Neural progenitor cell (in vitro differentiated cells): ENCODE data around the gene SMG6. TPM values are rescaled to one million over a fixed set of nuclear protein-coding genes. Genes with fewer than 3 reads are reported as not detected.
A peak's percentile ranks its signal among the peaks of the same experiment; 100 is the strongest.

Source experiments
- DNase-seq: peaks from one replicate; pipeline ENCODE4 v3.0.0-alpha.2; 2016; ENCODE audit warnings: low spot score
- H2AFZ ChIP-seq: fragments of 200-600 bp; sonication (generic); replicated peaks from 2 replicates; pipeline ENCODE4 v1.6.1; 2016; ENCODE audit warnings: antibody characterized with exemption
- H3F3A ChIP-seq: fragments of 200-600 bp; sonication (generic); 2 replicates; pipeline ENCODE4 v1.6.1; 2016; ENCODE audit warnings: antibody characterized with exemption, low read depth
- H3K27ac ChIP-seq: fragments of 200-600 bp; sonication (generic); 2 replicates; pipeline ENCODE4 v1.5.1; 2016; ENCODE audit warnings: mild to moderate bottlenecking
- H3K27me3 ChIP-seq: fragments of 200-600 bp; sonication (generic); 2 replicates; pipeline ENCODE4 v1.6.1; 2016; ENCODE audit warnings: mild to moderate bottlenecking, moderate library complexity
- H3K36me3 ChIP-seq: fragments of 200-600 bp; sonication (generic); 2 replicates; pipeline ENCODE4 v1.5.1; 2016
- H3K4me1 ChIP-seq: fragments of 200-600 bp; sonication (generic); 2 replicates; pipeline ENCODE4 v1.6.1; 2016; ENCODE audit warnings: mixed run types
- H3K4me2 ChIP-seq: fragments of 200-600 bp; sonication (generic); 2 replicates; pipeline ENCODE4 v1.6.1; 2016
- H3K4me3 ChIP-seq: fragments of 200-600 bp; sonication (generic); 2 replicates; pipeline ENCODE4 v1.5.1; 2016
- H3K79me2 ChIP-seq: fragments of 200-600 bp; sonication (generic); 2 replicates; pipeline ENCODE4 v1.6.1; 2016; ENCODE audit warnings: low read depth
- H3K9ac ChIP-seq: fragments of 200-600 bp; sonication (generic); 2 replicates; pipeline ENCODE4 v1.6.1; 2016
- H3K9me3 ChIP-seq: fragments of 200-600 bp; sonication (generic); 2 replicates; pipeline ENCODE4 v1.5.1; 2016; ENCODE audit warnings: low read depth
- H4K20me1 ChIP-seq: fragments of 200-600 bp; sonication (generic); 2 replicates; pipeline ENCODE4 v1.6.1; 2016; ENCODE audit warnings: low read depth
- H3K27ac Mint-ChIP-seq: 3 replicates; pipeline ENCODE4 v1.8.0; 2021; ENCODE audit warnings: mixed read lengths
- H3K27me3 Mint-ChIP-seq: 2 replicates; pipeline ENCODE4 v1.8.0; 2022; ENCODE audit warnings: low read depth, mild to moderate bottlenecking, inconsistent platforms, moderate library complexity, mixed read lengths; ENCODE audit not compliant: insufficient read depth
- H3K36me3 Mint-ChIP-seq: 3 replicates; pipeline ENCODE4 v1.8.0; 2021; ENCODE audit warnings: mixed read lengths
- H3K4me1 Mint-ChIP-seq: 3 replicates; pipeline ENCODE4 v1.8.0; 2021; ENCODE audit warnings: mixed read lengths
- H3K4me3 Mint-ChIP-seq: 3 replicates; pipeline ENCODE4 v1.8.0; 2021; ENCODE audit warnings: mild to moderate bottlenecking, moderate library complexity, mixed read lengths
- H3K9me3 Mint-ChIP-seq: 3 replicates; pipeline ENCODE4 v1.8.0; 2020; ENCODE audit warnings: mixed read lengths
- CTCF ChIP-seq: fragments of 200-600 bp; sonication (generic); IDR thresholded peaks from 2 replicates; pipeline ENCODE4 v1.5.1; 2017; ENCODE audit warnings: antibody characterized with exemption, mild to moderate bottlenecking
- EZH2 ChIP-seq: fragments of 200-600 bp; sonication (generic); IDR thresholded peaks from 2 replicates; pipeline ENCODE4 v1.6.1; 2017; ENCODE audit warnings: antibody characterized with exemption, mild to moderate bottlenecking, moderate library complexity
- EZH2phosphoT487 ChIP-seq: fragments of 200-600 bp; sonication (generic); IDR thresholded peaks from 2 replicates; pipeline ENCODE4 v1.6.1; 2017; ENCODE audit warnings: antibody characterized with exemption
- total RNA-seq: library from RNA; depleted of rRNA; stranded (reverse); fragments of >200 nt; gene quantifications from 2 replicates; pipeline ENCODE4 v1.2.3, GENCODE V29; 2015; ENCODE audit warnings: low replicate concordance

Gene SMG6
- total RNA-seq, 1 donor from 2014 or later: 19.0 TPM

- Histone ChIP-seq H4K20me1 (peaks cover 32% of the 10 kb centered on the region), H3F3A (peaks cover 28% of the 10 kb centered on the region), H3K79me2 (peaks cover 17% of the 10 kb centered on the region), H3K4me2 (no peak overlapping the region), H3K4me1 (peaks cover 11% of the 10 kb centered on the region), H3K27me3 (peaks cover 62% of the 10 kb centered on the region), H3K4me3 (no peak overlapping the region), H3K27ac (no peak overlapping the region), H3K9me3 (no peaks in the 10 kb centered on the region), H3K36me3 (no peaks in the 10 kb centered on the region), H2AFZ (no peak overlapping the region), H3K9ac (no peak overlapping the region)
- DNase-seq: no peak
- Mint-ChIP-seq H3K4me3 (no peak overlapping the region), H3K4me1 (peaks cover 32% of the 10 kb centered on the region), H3K9me3 (no peaks in the 10 kb centered on the region), H3K27me3 (peaks cover 23% of the 10 kb centered on the region), H3K27ac (no peak overlapping the region), H3K36me3 (peaks cover 13% of the 10 kb centered on the region)
- TF ChIP-seq EZH2: no peak
- no peak for TF ChIP-seq EZH2phosphoT487
- TF ChIP-seq CTCF: no peak
These were observed 256.0 kb downstream of the SMG6 start for GRCh38 chr17:2047590-2047989.

- H4K20me1 ChIP-seq: peaks cover 10% of the 10 kb centered on the region
- H3K27me3 Mint-ChIP-seq: peaks cover 21% of the 10 kb centered on the region
- no peak overlapping the region for H3K9ac ChIP-seq
- H3K27ac Mint-ChIP-seq: no peak overlapping the region
- peaks cover 13% of the 10 kb centered on the region for H3K36me3 Mint-ChIP-seq
- peak overlapping the region; percentile 46 for H3K4me3 Mint-ChIP-seq
- no peaks in the 10 kb centered on the region for H3K36me3 ChIP-seq
- peaks cover 34% of the 10 kb centered on the region for H3K27me3 ChIP-seq
- H3K27ac ChIP-seq: no peak overlapping the region
- peaks cover 20% of the 10 kb centered on the region for H3K79me2 ChIP-seq
- no peak for DNase-seq
- no peaks in the 10 kb centered on the region for H3K9me3 Mint-ChIP-seq
- no peak overlapping the region for H2AFZ ChIP-seq
- no peak overlapping the region for H3K4me2 ChIP-seq
- peaks cover 11% of the 10 kb centered on the region for H3K4me1 ChIP-seq
- H3F3A ChIP-seq: peaks cover 18% of the 10 kb centered on the region
- TF ChIP-seq EZH2: no peak
- H3K4me3 ChIP-seq: no peak overlapping the region
- H3K9me3 ChIP-seq: no peaks in the 10 kb centered on the region
- H3K4me1 Mint-ChIP-seq: peaks cover 36% of the 10 kb centered on the region
These were observed 259.2 kb downstream of the SMG6 start for GRCh38 chr17:2044263-2044894.

- Histone ChIP-seq H3F3A (peaks cover 12% of the 10 kb centered on the region), H3K9me3 (no peaks in the 10 kb centered on the region), H4K20me1 (peaks cover 5% of the 10 kb centered on the region), H3K79me2 (peaks cover 20% of the 10 kb centered on the region), H3K4me1 (peaks cover 7% of the 10 kb centered on the region), H3K36me3 (no peaks in the 10 kb centered on the region), H2AFZ (no peak overlapping the region), H3K27ac (no peak overlapping the region), H3K4me2 (no peak overlapping the region), H3K27me3 (peaks cover 28% of the 10 kb centered on the region), H3K9ac (no peak overlapping the region), H3K4me3 (no peak overlapping the region)
- peak overlapping the region; percentile 88 for H3K4me3 Mint-ChIP-seq
- TF ChIP-seq CTCF (no peak), EZH2phosphoT487 (no peak), EZH2 (no peak)
- peaks cover 16% of the 10 kb centered on the region for H3K27me3 Mint-ChIP-seq
- H3K4me1 Mint-ChIP-seq: peaks cover 30% of the 10 kb centered on the region
- no peaks in the 10 kb centered on the region for H3K9me3 Mint-ChIP-seq
- DNase-seq: no peak
- no peak overlapping the region for H3K27ac Mint-ChIP-seq
- peaks cover 13% of the 10 kb centered on the region for H3K36me3 Mint-ChIP-seq
These were observed 259.8 kb downstream of the SMG6 start for GRCh38 chr17:2043785-2044184.

GRCh38 chr17:2042933-2043332 lies 260.7 kb downstream of the SMG6 start:
- Histone ChIP-seq H3K4me1 (peaks cover 7% of the 10 kb centered on the region), H3K9ac (no peak overlapping the region), H3K79me2 (peaks cover 20% of the 10 kb centered on the region), H3F3A (peaks cover 12% of the 10 kb centered on the region), H3K4me2 (peak overlapping the region; percentile 89), H3K27me3 (peaks cover 20% of the 10 kb centered on the region), H3K4me3 (peak overlapping the region; percentile 78), H3K9me3 (no peaks in the 10 kb centered on the region), H2AFZ (no peak overlapping the region), H4K20me1 (peaks cover 5% of the 10 kb centered on the region), H3K36me3 (no peaks in the 10 kb centered on the region), H3K27ac (no peak overlapping the region)
- Mint-ChIP-seq H3K36me3 (peaks cover 13% of the 10 kb centered on the region), H3K27ac (peak overlapping the region; percentile 81), H3K4me1 (peaks cover 26% of the 10 kb centered on the region), H3K4me3 (peak overlapping the region; percentile 88), H3K27me3 (peaks cover 12% of the 10 kb centered on the region), H3K9me3 (no peaks in the 10 kb centered on the region)
- TF ChIP-seq CTCF (no peak), EZH2 (no peak), EZH2phosphoT487 (no peak)
- DNase-seq: no peak
